Suprapubic skin (tissue), 4 donors: ENCODE results near the gene SGCD. TPM values are rescaled to one million over a fixed set of nuclear protein-coding genes. Genes with fewer than 3 reads are reported as not detected.

Experiments used
- DNase-seq, 2 donors: peaks; one replicate each; pipeline ENCODE4 v3.0.0-alpha.2; 2019; ENCODE audit warnings: low spot score in 2 of 2
- H3K27ac ChIP-seq: fragments of 200-600 bp; sonication (generic); one replicate; pipeline ENCODE4 v1.5.1; 2019
- H3K27me3 ChIP-seq: fragments of 200-600 bp; sonication (generic); one replicate; pipeline ENCODE4 v1.5.1; 2019
- H3K36me3 ChIP-seq: fragments of 200-600 bp; sonication (generic); one replicate; pipeline ENCODE4 v1.5.1; 2019
- H3K4me1 ChIP-seq: fragments of 200-600 bp; sonication (generic); one replicate; pipeline ENCODE4 v1.5.1; 2019
- H3K4me3 ChIP-seq: fragments of 200-600 bp; sonication (generic); one replicate; pipeline ENCODE4 v1.5.1; 2019; ENCODE audit warnings: mild to moderate bottlenecking
- H3K9me3 ChIP-seq: fragments of 200-600 bp; sonication (generic); one replicate; pipeline ENCODE4 v1.5.1; 2019
- EP300 ChIP-seq: sonication (generic); formaldehyde crosslinking; IDR thresholded peaks from one replicate; pipeline ENCODE4 v1.6.1; 2017; ENCODE audit warnings: antibody characterized with exemption
- POLR2A ChIP-seq, 2 donors: fragments of 450-650 bp; IDR thresholded peaks; one replicate each; pipeline ENCODE4 v1.6.1; 2017; ENCODE audit warnings: antibody characterized with exemption in 2 of 2, mild to moderate bottlenecking in 2 of 2, moderate library complexity in 2 of 2
- POLR2AphosphoS5 ChIP-seq, 3 donors: sonication (generic); formaldehyde crosslinking; IDR thresholded peaks; one replicate each; pipeline ENCODE4 v1.6.1; 2017; ENCODE audit warnings: antibody characterized with exemption in 3 of 3
- WGBS: methylation state at CpG from one replicate; pipeline ENCODE4 v1.1.5; 2018; 5-methylcytosine and 5-hydroxymethylcytosine counted together
- total RNA-seq, 4 donors: library from RNA; depleted of rRNA; stranded (reverse); fragments of >200 nt; gene quantifications; one replicate each; pipeline ENCODE4 v1.1.0, GENCODE V29; 2016
- TF ChIP-seq, protein P1 (sequence below), 2 donors: fragments of 200-600 bp in 1 of 2; fragments of 450-650 bp in 1 of 2; sonication (generic) in 1 of 2; IDR thresholded peaks; one replicate each; pipeline ENCODE4 v1.5.1; 2016 to 2019; ENCODE audit warnings: antibody characterized with exemption in 2 of 2, mild to moderate bottlenecking in 1 of 2, moderate library complexity in 1 of 2

Gene SGCD
- total RNA-seq, 4 donors from 2014 or later, result 1.2 to 5.7 (median 3.9) TPM

DNA sequence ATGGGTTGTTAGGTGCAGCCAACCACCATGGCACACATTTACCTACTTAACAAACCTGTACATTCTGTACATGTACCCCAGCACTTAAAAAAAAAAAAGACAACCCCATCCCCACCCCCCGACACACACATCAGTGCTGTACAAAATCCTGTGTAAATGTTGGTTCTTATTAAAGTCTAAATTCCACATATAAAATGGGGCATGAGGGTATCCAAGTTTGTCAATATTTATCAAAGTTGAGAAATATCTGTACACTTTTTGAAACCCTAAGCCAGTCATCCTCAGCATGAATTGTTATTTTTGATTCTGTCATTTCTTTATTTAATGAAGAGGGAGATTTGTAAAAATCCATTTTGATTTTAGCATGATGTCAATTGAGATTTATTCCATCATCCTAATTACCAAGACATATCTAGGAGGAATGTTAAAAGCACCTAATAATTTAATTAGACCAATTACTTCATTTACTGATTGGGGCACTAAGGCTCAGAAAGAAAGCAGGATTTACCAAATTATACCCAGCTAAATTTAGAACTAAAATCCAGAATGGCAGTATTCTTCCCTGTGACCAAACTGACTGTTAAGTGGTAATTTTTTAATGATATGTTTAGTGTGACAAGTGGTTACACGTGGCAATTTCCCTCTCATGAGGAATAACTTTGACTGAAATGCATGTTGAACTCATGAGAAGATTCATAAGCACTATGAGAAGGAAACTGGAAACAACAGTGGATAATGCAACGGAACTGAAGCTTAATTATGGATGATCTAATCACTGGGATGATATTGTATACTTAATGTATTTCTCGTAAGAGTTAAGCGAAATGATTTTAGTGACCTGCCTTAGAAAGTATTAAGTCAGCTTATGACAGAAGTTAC lies 195.9 kb downstream of the SGCD start:
- 71% methylated on average over 5 of the region's 5 CpGs for WGBS
- Histone ChIP-seq H3K27me3 (no peaks in the 10 kb centered on the region), H3K9me3 (no peaks in the 10 kb centered on the region), H3K27ac (no peak overlapping the region), H3K4me1 (no peaks in the 10 kb centered on the region), H3K36me3 (no peaks in the 10 kb centered on the region), H3K4me3 (no peak overlapping the region)
- TF ChIP-seq POLR2AphosphoS5 (IDR thresholded peaks at IDR 0.05), result no peak
- TF ChIP-seq, protein P1, sequence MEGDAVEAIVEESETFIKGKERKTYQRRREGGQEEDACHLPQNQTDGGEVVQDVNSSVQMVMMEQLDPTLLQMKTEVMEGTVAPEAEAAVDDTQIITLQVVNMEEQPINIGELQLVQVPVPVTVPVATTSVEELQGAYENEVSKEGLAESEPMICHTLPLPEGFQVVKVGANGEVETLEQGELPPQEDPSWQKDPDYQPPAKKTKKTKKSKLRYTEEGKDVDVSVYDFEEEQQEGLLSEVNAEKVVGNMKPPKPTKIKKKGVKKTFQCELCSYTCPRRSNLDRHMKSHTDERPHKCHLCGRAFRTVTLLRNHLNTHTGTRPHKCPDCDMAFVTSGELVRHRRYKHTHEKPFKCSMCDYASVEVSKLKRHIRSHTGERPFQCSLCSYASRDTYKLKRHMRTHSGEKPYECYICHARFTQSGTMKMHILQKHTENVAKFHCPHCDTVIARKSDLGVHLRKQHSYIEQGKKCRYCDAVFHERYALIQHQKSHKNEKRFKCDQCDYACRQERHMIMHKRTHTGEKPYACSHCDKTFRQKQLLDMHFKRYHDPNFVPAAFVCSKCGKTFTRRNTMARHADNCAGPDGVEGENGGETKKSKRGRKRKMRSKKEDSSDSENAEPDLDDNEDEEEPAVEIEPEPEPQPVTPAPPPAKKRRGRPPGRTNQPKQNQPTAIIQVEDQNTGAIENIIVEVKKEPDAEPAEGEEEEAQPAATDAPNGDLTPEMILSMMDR (IDR thresholded peaks at IDR 0.05), result no peak
- TF ChIP-seq POLR2A (IDR thresholded peaks at IDR 0.05), result no peak
- no peak for TF ChIP-seq EP300
- no peak for DNase-seq

DNA sequence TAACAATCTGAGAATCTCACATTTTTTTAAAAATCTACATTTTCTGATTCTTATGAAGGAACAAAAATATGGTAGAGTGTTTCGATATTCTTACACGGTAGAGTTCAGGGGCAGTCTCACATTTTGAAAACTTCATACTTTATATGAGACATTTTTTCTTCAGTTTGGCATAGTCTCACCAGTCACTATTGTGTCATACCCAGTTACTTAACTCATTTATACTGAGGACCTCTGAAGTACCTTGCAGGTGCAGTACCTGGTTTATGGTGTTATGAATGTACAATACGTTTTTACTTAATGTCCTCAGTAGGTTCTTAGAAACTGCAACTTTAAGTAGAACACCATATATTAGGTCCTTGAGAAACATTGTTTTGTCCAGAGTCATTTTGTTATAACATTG lies 196.6 kb downstream of the SGCD start:
- no peak overlapping the region for H3K27ac ChIP-seq
- no peaks in the 10 kb centered on the region for H3K36me3 ChIP-seq
- DNase-seq, result no peak
- H3K27me3 ChIP-seq, result no peaks in the 10 kb centered on the region
- TF ChIP-seq, protein P1 (IDR thresholded peaks at IDR 0.05), result no peak
- TF ChIP-seq POLR2A (IDR thresholded peaks at IDR 0.05), result no peak
- WGBS, result 79% methylated on average over 3 of the region's 3 CpGs
- H3K9me3 ChIP-seq, result no peaks in the 10 kb centered on the region
- no peaks in the 10 kb centered on the region for H3K4me1 ChIP-seq
- H3K4me3 ChIP-seq, result no peak overlapping the region

DNA sequence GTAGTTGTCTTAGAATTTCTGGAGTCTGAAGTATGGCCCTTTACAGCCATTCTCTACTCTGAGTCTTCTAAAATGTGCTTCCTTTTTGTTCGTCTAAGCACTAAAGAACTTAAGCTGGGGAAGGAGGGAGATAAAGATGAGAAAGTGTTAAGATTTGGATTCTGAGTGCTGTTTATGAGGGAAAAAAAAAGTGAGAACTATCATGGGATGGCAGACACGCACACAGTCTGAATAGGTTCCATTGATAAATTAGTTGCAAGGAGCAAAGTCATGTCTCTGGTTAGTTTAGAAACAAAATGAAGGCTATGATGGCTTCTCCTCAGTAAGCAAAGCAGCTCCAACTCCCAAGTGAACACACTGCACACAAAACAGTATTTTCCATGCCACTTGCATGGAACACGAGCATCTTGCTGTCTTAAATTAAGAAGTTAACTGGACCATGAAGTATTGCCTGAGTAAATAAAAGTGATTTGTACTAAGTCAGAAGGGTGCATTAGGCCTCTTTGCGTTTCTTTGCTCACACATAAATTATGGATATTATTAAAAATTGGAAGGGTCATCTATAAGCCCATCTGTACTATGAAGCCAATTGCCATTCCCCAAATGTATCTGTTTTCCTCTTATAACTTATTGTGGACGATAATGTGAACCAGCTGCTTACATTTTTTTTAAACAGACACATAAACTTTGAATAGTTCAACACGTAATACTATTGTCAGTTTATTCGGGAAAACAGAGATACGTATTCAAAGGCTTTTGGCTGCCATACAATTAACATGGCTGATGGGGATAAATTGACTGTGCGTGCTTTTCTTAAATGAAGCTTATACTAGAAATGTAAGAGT lies 199.3 kb downstream of the SGCD start:
- Histone ChIP-seq H3K27me3 (no peaks in the 10 kb centered on the region), H3K9me3 (no peaks in the 10 kb centered on the region), H3K4me3 (no peak overlapping the region), H3K36me3 (no peaks in the 10 kb centered on the region), H3K27ac (no peak overlapping the region), H3K4me1 (no peaks in the 10 kb centered on the region)
- WGBS, result 73% methylated on average over 9 of the region's 9 CpGs
- TF ChIP-seq, protein P1 (IDR thresholded peaks at IDR 0.05), result no peak
- TF ChIP-seq POLR2A (IDR thresholded peaks at IDR 0.05) (no peak), EP300 (no peak), POLR2AphosphoS5 (IDR thresholded peaks at IDR 0.05) (no peak)
- no peak for DNase-seq

DNA sequence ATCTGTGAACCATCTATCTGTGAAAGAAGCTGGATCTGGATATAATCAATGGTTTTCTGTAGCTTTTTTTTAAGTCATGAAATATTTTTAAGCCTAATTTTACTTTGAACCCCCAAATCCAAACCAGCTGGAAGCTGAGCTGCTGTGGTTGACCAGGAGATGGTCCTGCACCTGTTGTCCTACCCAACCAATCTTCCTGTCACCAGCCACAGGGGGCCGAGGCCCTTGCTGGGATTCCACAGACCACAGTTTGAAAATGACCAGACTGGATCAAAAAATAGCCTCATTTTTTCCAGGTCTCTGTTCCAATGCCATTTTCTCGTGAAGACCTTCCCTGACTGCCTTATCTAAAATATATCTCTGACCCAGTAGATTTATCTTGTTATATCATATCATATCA lies 200.6 kb downstream of the SGCD start:
- TF ChIP-seq, protein P1 (IDR thresholded peaks at IDR 0.05), result no peak
- no peak for TF ChIP-seq EP300
- TF ChIP-seq POLR2AphosphoS5 (IDR thresholded peaks at IDR 0.05), result no peak
- TF ChIP-seq POLR2A (IDR thresholded peaks at IDR 0.05), result no peak
- DNase-seq, result no peak
- H3K4me1 ChIP-seq, result no peaks in the 10 kb centered on the region
- no peak overlapping the region for H3K27ac ChIP-seq
- H3K4me3 ChIP-seq, result no peak overlapping the region
- no peaks in the 10 kb centered on the region for H3K27me3 ChIP-seq
- WGBS, result 59% methylated on average over 2 of the region's 2 CpGs
- no peaks in the 10 kb centered on the region for H3K9me3 ChIP-seq
- H3K36me3 ChIP-seq, result no peaks in the 10 kb centered on the region

DNA sequence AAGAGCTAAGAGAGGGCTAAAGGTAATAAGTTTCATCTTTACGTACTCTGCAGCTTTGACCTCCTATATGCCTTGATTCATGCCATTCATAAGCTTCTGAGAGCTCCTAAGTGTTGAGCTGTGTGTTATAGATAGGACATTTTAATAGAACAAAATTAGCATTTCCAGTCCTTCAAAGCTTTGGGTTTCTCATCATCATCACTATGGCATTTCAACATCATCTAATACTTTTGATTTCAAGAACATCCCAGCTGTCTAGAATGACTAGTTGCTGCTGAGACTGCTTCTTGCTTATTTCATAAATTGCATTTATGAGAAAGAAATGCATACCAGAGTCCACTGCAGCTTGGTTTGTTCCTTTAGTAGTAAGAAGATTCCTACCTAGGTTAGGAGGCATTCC lies 201.7 kb downstream of the SGCD start:
- TF ChIP-seq, protein P1 (IDR thresholded peaks at IDR 0.05), result no peak
- TF ChIP-seq EP300 (no peak), POLR2A (IDR thresholded peaks at IDR 0.05) (no peak), POLR2AphosphoS5 (IDR thresholded peaks at IDR 0.05) (no peak)
- Histone ChIP-seq H3K36me3 (no peaks in the 10 kb centered on the region), H3K9me3 (no peaks in the 10 kb centered on the region), H3K4me1 (no peaks in the 10 kb centered on the region), H3K27ac (no peak overlapping the region), H3K27me3 (no peaks in the 10 kb centered on the region), H3K4me3 (no peak overlapping the region)
- no peak for DNase-seq
- whole genome bisulfite sequencing, result 97% methylated on average over 1 of the region's 1 CpG
